Activated T-helper 2 cell treated with anti-CD3 and anti-CD28 coated beads, Interferon-gamma antibody, Interleukin-2, Interleukin-4, amounts not matched to agents 10 μg/mL and 5 μg/mL and 100 μg/mL, durations not matched to agents 14 hours and 24 hours and 36 hours (primary cell): Measurements from ENCODE around the gene ZNF581. TPM values are rescaled to one million over a fixed set of nuclear protein-coding genes. Genes with fewer than 3 reads are reported as not detected.

Experiments used
- DNase-seq: peaks from one replicate; pipeline ENCODE4 v3.0.0; 2021; ENCODE audit warnings: low spot score
- H3K27ac Mint-ChIP-seq: one replicate; pipeline ENCODE4 v1.8.0; 2021; ENCODE audit warnings: mixed read lengths
- H3K27me3 Mint-ChIP-seq: one replicate; pipeline ENCODE4 v1.8.0; 2021; ENCODE audit warnings: low read depth, mixed read lengths
- H3K36me3 Mint-ChIP-seq: one replicate; pipeline ENCODE4 v1.8.0; 2021; ENCODE audit warnings: low read depth, mixed read lengths
- H3K4me1 Mint-ChIP-seq: one replicate; pipeline ENCODE4 v1.8.0; 2021; ENCODE audit warnings: low read depth, mixed read lengths
- H3K4me3 Mint-ChIP-seq: one replicate; pipeline ENCODE4 v1.8.0; 2021; ENCODE audit warnings: low read depth, mild to moderate bottlenecking, moderate library complexity, mixed read lengths
- H3K9me3 Mint-ChIP-seq: one replicate; pipeline ENCODE4 v1.8.0; 2021; ENCODE audit warnings: mixed read lengths
- intact Hi-C: fragments of 100-400 bp; cut with micrococcal nuclease; formaldehyde crosslinking; loops from one replicate; pipeline ENCODE4 v1.15.1; 2023
- total RNA-seq: library from RNA; stranded (reverse); gene quantifications from 2 replicates; pipeline ENCODE4 v1.2.3, GENCODE V29; 2022

ZNF581 gene
- total RNA-seq, 1 donor from 2014 or later, result 26.6 TPM

GRCh38 chr19:55668603-55669348, 25.3 kb downstream of the ZNF581 start:
- intact Hi-C loops, result no loop called here
- Mint-ChIP-seq H3K27me3 (no peaks in the 10 kb centered on the region), H3K9me3 (no peaks in the 10 kb centered on the region), H3K4me1 (peaks cover 3% of the 10 kb centered on the region), H3K4me3 (no peak overlapping the region), H3K27ac (no peak overlapping the region), H3K36me3 (peaks cover 83% of the 10 kb centered on the region)
- no peak for DNase-seq

GRCh38 chr19:55669418-55670279, 26.2 kb downstream of the ZNF581 start:
- no peaks in the 10 kb centered on the region for H3K9me3 Mint-ChIP-seq
- no peaks in the 10 kb centered on the region for H3K27me3 Mint-ChIP-seq
- no peak overlapping the region for H3K27ac Mint-ChIP-seq
- no peak for DNase-seq
- no peak overlapping the region for H3K4me3 Mint-ChIP-seq
- H3K36me3 Mint-ChIP-seq, result peaks cover 81% of the 10 kb centered on the region
- peaks cover 6% of the 10 kb centered on the region for H3K4me1 Mint-ChIP-seq
- intact Hi-C loops, result no loop called here

DNA sequence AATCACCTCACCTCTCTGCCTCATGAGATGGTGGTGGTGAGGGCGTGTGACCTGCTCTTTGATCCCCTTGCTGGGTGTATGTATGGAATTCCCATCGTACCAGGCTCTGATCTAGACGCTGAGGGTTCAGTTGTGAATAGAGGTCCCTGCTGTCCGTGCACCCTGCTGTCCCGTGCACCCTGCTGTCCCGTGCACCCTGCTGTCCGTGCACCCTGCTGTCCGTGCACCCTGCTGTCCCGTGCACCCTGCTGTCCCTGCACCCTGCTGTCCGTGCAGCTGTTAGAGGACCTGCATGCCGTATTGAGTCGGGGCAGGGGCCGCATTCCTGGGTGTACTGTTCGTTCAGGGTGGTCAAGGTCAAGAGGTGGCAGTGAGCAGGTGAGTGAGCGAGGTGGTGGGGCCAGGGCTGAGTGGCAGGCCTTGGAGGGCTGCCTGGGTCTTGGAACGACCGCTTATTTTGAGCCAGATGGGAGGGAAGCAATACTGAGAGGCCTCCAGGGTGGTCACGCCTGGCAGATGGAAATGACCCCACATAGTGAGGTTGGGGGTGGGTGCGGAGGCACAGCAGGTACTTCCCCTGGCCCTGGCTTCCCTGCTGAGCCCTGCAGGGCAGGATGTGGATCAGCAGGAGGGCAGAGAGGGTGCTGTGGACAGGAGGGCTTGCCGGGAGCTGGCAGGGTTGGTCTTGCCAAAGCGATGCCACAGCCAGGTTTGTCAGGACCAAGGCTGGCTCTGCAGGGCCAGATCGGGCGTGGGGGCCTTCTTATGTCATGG, 27.0 kb downstream of the ZNF581 start:
- intact Hi-C loops, result no loop called here
- H3K4me3 Mint-ChIP-seq, result no peak overlapping the region
- no peak for DNase-seq
- H3K36me3 Mint-ChIP-seq, result peaks cover 79% of the 10 kb centered on the region
- peaks cover 7% of the 10 kb centered on the region for H3K4me1 Mint-ChIP-seq
- H3K27me3 Mint-ChIP-seq, result no peaks in the 10 kb centered on the region
- no peaks in the 10 kb centered on the region for H3K9me3 Mint-ChIP-seq
- peak overlapping the region; percentile 55 for H3K27ac Mint-ChIP-seq

DNA sequence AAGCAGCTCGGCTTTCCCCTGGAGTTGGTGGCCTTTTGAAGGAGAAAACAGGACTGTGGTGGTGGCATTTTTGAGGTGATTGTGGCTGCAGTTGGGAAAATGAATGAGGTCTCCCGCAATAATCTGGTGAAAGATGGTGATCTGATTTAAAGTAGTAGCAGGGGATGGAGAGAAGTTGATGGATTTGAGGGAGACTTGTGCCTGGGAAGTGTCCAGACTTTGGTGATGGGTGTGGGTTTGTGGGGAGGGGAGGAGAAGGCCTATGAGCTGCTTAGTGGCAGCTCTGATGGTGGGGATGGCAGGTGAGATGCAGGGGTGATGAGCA, 27.6 kb downstream of the ZNF581 start:
- Mint-ChIP-seq H3K4me3 (no peak overlapping the region), H3K9me3 (no peaks in the 10 kb centered on the region), H3K36me3 (peaks cover 78% of the 10 kb centered on the region), H3K27me3 (no peaks in the 10 kb centered on the region), H3K4me1 (peaks cover 12% of the 10 kb centered on the region), H3K27ac (no peak overlapping the region)
- DNase-seq, result no peak
- intact Hi-C loops, result no loop called here

- intact Hi-C loops, result no loop called here
- H3K27ac Mint-ChIP-seq, result no peak overlapping the region
- DNase-seq, result no peak
- H3K27me3 Mint-ChIP-seq, result no peaks in the 10 kb centered on the region
- peaks cover 69% of the 10 kb centered on the region for H3K36me3 Mint-ChIP-seq
- no peaks in the 10 kb centered on the region for H3K9me3 Mint-ChIP-seq
- H3K4me3 Mint-ChIP-seq, result no peak overlapping the region
- peaks cover 24% of the 10 kb centered on the region for H3K4me1 Mint-ChIP-seq
Measured at GRCh38 chr19:55672418-55672817, 29.0 kb downstream of the ZNF581 start.

GRCh38 chr19:55673465-55673864, 30.0 kb downstream of the ZNF581 start:
- peaks cover 68% of the 10 kb centered on the region for H3K36me3 Mint-ChIP-seq
- intact Hi-C loops, result no loop called here

GRCh38 chr19:55673889-55674288, 30.4 kb downstream of the ZNF581 start:
- Mint-ChIP-seq H3K36me3 (peaks cover 72% of the 10 kb centered on the region), H3K4me3 (no peak overlapping the region), H3K27me3 (no peaks in the 10 kb centered on the region), H3K27ac (peak overlapping the region; percentile 5), H3K4me1 (peaks cover 31% of the 10 kb centered on the region), H3K9me3 (no peaks in the 10 kb centered on the region)
- intact Hi-C loops, result no loop called here
- no peak for DNase-seq

More at GRCh38 chr19:55673465-55673864, 30.0 kb downstream of the ZNF581 start:
- Mint-ChIP-seq H3K27me3 (no peaks in the 10 kb centered on the region), H3K9me3 (no peaks in the 10 kb centered on the region), H3K27ac (peak overlapping the region; percentile 5), H3K4me1 (peaks cover 30% of the 10 kb centered on the region), H3K4me3 (no peak overlapping the region)
- DNase-seq, result no peak

GRCh38 chr19:55674459-55674840, 31.0 kb downstream of the ZNF581 start:
- DNase-seq, result no peak
- intact Hi-C loops, result no loop called here
- H3K27ac Mint-ChIP-seq, result peak overlapping the region; percentile 55
- no peaks in the 10 kb centered on the region for H3K27me3 Mint-ChIP-seq
- peaks cover 72% of the 10 kb centered on the region for H3K36me3 Mint-ChIP-seq
- peaks cover 34% of the 10 kb centered on the region for H3K4me1 Mint-ChIP-seq
- H3K4me3 Mint-ChIP-seq, result peak overlapping the region; percentile 61
- no peaks in the 10 kb centered on the region for H3K9me3 Mint-ChIP-seq

DNA sequence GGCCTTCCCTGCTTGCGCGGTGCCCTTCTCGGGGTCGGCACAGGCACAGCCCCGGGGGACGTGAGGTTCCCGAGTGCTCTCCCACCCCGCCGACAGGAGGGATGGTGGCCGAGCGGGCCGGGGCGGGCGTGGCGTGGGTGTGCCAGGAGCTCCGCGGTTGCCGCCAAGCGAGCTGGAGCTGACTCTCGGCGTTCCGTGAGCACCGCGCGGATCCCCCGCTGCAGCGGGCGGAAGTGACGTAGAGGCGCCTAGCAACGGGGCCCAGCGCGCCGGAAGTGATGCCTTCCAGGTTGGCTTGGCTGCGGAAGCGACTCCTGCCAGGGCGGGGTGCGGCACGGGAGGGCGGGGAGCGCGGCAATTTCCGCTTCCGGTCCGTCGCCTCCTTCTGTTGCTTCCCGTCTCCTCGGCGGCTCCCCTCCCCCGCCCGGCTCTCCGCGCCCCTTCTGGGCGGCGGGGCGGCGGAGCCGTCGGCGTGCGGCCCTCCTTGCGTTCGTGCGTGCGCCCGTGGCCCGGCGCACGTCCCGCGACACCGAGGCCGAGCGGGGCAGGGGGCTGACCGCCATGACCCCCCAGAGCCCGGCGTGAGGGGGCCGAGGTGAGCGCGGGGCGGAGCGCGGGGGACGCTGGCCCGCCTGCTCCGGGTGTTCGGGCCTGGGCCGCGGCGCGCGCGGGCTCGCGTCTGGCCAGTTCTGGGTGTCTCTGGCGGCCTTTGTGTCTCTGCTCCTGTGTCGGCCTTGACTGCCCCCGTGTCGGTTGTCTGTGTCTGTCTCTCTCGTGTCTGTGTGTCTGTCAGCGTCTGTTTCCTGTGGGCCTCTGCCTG, 31.6 kb downstream of the ZNF581 start, which contains the start of gene EPN1:
Gene EPN1 (plus strand): TSS at position 386 of the 820 bp plus-strand sequence. CDS start 3,402 bp downstream, outside the sequence.
- intact Hi-C loops, result loop anchor here (1.0 to 5.0 kb wide), 2 partner anchors 20 to 33 kb away; partner anchors contain the start of genes U2AF2, ZNF580 and ZNF581
- peaks cover 71% of the 10 kb centered on the region for H3K36me3 Mint-ChIP-seq
- peak; percentile 95 for DNase-seq
- H3K27ac Mint-ChIP-seq, result peak within 1 kb of the TSS; percentile 97
- no peaks in the 10 kb centered on the region for H3K9me3 Mint-ChIP-seq
- peaks cover 37% of the 10 kb centered on the region for H3K4me1 Mint-ChIP-seq
- peak within 1 kb of the TSS; percentile 100 for H3K4me3 Mint-ChIP-seq
- no peaks in the 10 kb centered on the region for H3K27me3 Mint-ChIP-seq

- DNase-seq, result no peak
- H3K27ac Mint-ChIP-seq, result peak overlapping the region; percentile 97
- H3K4me1 Mint-ChIP-seq, result peaks cover 37% of the 10 kb centered on the region
- intact Hi-C loops, result loop anchor here (1.0 to 5.0 kb wide), 2 partner anchors 21 to 34 kb away; partner anchors contain the start of genes U2AF2, ZNF580 and ZNF581
- no peaks in the 10 kb centered on the region for H3K27me3 Mint-ChIP-seq
- H3K4me3 Mint-ChIP-seq, result peak overlapping the region; percentile 100
- H3K36me3 Mint-ChIP-seq, result peaks cover 63% of the 10 kb centered on the region
- no peaks in the 10 kb centered on the region for H3K9me3 Mint-ChIP-seq
Measured at GRCh38 chr19:55675661-55676354, 32.4 kb downstream of the ZNF581 start.

DNA sequence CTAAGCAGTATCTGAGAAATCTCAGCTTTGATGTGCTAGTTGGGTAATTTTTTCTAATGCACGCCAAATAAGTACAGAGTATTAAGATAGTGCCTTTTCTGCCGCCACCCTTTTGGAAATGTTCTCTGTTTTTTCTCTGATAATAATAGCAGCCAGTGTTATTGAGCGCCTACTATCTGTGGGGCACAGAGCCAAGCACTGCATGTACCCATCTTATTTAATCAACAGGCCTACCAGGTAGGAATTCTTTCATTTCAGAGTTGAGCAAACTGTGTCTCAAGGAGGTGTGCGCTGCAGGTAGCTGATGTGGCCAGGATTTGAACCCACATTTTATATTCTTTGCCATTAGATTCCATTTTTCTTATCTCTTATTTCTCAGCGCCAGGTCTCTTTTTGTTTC, 32.9 kb downstream of the ZNF581 start:
- intact Hi-C loops, result loop anchor here (5.0 kb wide), 1 partner anchor 34 kb away; the partner anchor contains the start of genes ZNF580 and ZNF581
- peaks cover 57% of the 10 kb centered on the region for H3K36me3 Mint-ChIP-seq
- H3K27ac Mint-ChIP-seq, result peak overlapping the region; percentile 23

More for the DNA sequence above, 32.9 kb downstream of the ZNF581 start:
- H3K4me3 Mint-ChIP-seq, result peak overlapping the region; percentile 100
- peaks cover 37% of the 10 kb centered on the region for H3K4me1 Mint-ChIP-seq
- DNase-seq, result no peak
- H3K9me3 Mint-ChIP-seq, result no peaks in the 10 kb centered on the region
- no peaks in the 10 kb centered on the region for H3K27me3 Mint-ChIP-seq
